H1 (cell line): ENCODE results near the gene HHAT. TPM values are rescaled to one million over a fixed set of nuclear protein-coding genes. Genes with fewer than 3 reads are reported as not detected.

Experiments used
- ASH2L ChIP-seq: fragments of 200-600, 300-600 bp; sonication (generic); IDR thresholded peaks from one replicate; pipeline ENCODE4 v1.7.1; 2017; ENCODE audit warnings: low read length
- BCL11A ChIP-seq, 2 experiments: IDR thresholded peaks; one replicate each; pipeline ENCODE4 v1.6.1; 2011; ENCODE audit warnings: low read depth in 2 of 2, low read length in 2 of 2, mild to moderate bottlenecking in 2 of 2
- EP300 ChIP-seq, 2 experiments: IDR thresholded peaks; 1 replicate in 1 of 2; 2 replicates in 1 of 2; pipeline ENCODE4 v1.6.1; 2011 to 2012; ENCODE audit warnings: low read depth in 2 of 2, low read length in 2 of 2, mild to moderate bottlenecking in 2 of 2, borderline replicate concordance in 1 of 2, inconsistent platforms in 1 of 2, moderate library complexity in 1 of 2
- GTF2F1 ChIP-seq: IDR thresholded peaks from 2 replicates; pipeline ENCODE4 v1.6.1; 2012; ENCODE audit warnings: low read depth, low read length, improper control_type of control experiment, borderline replicate concordance
- TAF7 ChIP-seq: optimal IDR thresholded peaks from 2 replicates; pipeline ENCODE3; 2011; ENCODE audit warnings: low read depth, mild to moderate bottlenecking, inconsistent platforms, low read length, moderate library complexity, borderline replicate concordance
- polyA plus RNA-seq, 7 experiments: library from polyadenylated mRNA; depleted of rRNA in 3 of 7; stranded (reverse) in 5 of 7; unstranded in 2 of 7; fragments of >200 nt in 5 of 7; fragments of 200-250 nt in 2 of 7; gene quantifications; 1 replicate in 5 of 7; 2 replicates in 1 of 7; 4 replicates in 1 of 7; pipeline versions ENCODE4 v1.2.1 to v1.2.3, GENCODE V29; 2011 to 2013; ENCODE audit warnings: missing spikeins in 2 of 7, mixed read lengths in 2 of 7
- total RNA-seq: library from RNA; stranded (reverse); fragmentation: NEBNext Ultra II Directional; extraction: Animal tissue kit (Norgen Biotek cat#: 25700); gene quantifications from 2 replicates; pipeline ENCODE4 v1.2.1, GENCODE V29; 2021
- TF ChIP-seq, protein P1 (sequence below), 3 experiments: IDR thresholded peaks; 1 replicate in 2 of 3; 2 replicates in 1 of 3; pipeline versions ENCODE4 v1.5.1 to v1.6.1; 2011; ENCODE audit warnings: low read length in 3 of 3, mild to moderate bottlenecking in 3 of 3, inconsistent platforms in 2 of 3, low read depth in 1 of 3, moderate library complexity in 1 of 3; ENCODE audit not compliant: insufficient read depth in 1 of 3; ENCODE audit errors: control extremely low read depth in 1 of 3

Gene HHAT
- total and polyA plus RNA-seq, 2 of the 8 experiments (the other 6 are each of a cell fraction or from before 2014, with no cell fraction given): 0.15 to 0.51 TPM

DNA sequence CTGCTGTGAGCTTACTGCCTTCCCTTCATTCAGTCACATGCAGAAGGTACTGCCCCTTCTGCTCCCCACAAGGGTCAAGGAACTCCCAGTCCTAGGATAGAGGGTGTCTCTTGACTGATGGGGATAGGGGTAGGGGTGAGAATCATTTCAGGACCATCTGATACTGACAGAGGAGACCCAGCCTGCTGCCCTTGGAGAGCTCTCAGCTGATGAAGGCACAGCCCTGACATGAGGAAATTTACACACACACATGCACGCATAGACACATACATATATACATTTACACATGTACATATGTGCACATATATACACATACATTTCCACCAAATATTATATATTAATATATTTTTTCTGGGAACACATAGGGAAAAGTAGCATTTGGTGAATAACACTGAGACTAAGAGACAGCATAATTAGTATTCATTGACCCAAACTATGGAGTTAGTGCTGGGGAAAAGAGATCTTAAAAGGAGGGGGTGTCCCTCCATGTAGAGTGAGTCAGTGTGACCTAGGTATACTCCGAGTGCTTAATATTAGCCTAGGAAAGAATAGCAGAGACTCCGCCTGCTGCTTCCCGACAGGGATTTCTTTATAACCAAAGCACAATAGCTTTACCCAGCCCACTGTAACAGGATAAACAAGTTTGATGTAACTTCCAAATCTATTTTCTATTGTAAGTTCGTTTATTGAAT is 27.6 kb upstream of the HHAT start (continued):
- TF ChIP-seq, protein P1, sequence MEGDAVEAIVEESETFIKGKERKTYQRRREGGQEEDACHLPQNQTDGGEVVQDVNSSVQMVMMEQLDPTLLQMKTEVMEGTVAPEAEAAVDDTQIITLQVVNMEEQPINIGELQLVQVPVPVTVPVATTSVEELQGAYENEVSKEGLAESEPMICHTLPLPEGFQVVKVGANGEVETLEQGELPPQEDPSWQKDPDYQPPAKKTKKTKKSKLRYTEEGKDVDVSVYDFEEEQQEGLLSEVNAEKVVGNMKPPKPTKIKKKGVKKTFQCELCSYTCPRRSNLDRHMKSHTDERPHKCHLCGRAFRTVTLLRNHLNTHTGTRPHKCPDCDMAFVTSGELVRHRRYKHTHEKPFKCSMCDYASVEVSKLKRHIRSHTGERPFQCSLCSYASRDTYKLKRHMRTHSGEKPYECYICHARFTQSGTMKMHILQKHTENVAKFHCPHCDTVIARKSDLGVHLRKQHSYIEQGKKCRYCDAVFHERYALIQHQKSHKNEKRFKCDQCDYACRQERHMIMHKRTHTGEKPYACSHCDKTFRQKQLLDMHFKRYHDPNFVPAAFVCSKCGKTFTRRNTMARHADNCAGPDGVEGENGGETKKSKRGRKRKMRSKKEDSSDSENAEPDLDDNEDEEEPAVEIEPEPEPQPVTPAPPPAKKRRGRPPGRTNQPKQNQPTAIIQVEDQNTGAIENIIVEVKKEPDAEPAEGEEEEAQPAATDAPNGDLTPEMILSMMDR (IDR thresholded peaks at IDR 0.05; ENCODE audit: control extremely low read depth in 1 of 3, insufficient read depth in 1 of 3, low read depth in 1 of 3, low read length in 3 of 3): no peak
- TF ChIP-seq ASH2L (no peak), GTF2F1 (no peak), TAF7 (no peak), BCL11A (IDR thresholded peaks at IDR 0.05; ENCODE audit: low read depth in 2 of 2, low read length in 2 of 2) (no peak), EP300 (IDR thresholded peaks at IDR 0.05; ENCODE audit: borderline replicate concordance in 1 of 2, low read depth in 2 of 2, low read length in 2 of 2) (no peak)
